T-cell (primary cell): Measurements from ENCODE around the gene C4orf51. TPM values are rescaled to one million over a fixed set of nuclear protein-coding genes. Genes with fewer than 3 reads are reported as not detected.
"Not testable (repeated sequence)": the region's sequence is repeated elsewhere in the genome, so short reads cannot be mapped to it uniquely, and the experiment has no call there.

Source experiments
- ATAC-seq, 4 experiments: fragments of 200-7000 bp in 3 of 4; fragments of 150-1000 bp in 1 of 4; cut with Tn5 transposase; replicated peaks in 1 of 4; 1 replicate in 3 of 4; 2 replicates in 1 of 4; pipeline ENCODE4 v1.10.0; 2021; ENCODE audit warnings: moderate library complexity in 3 of 4, mild to moderate bottlenecking in 2 of 4, moderate number of reproducible peaks in 1 of 4
- CTCF ChIA-PET, 2 donors: fragments of 300-600 bp; sonication (Branson Sonifier 250); formaldehyde crosslinking; loops; one replicate each; lab custom pipeline; 2022; ENCODE audit warnings: antibody characterized with exemption in 2 of 2; lab: Charles Lee
- POLR2A ChIA-PET, 2 donors: fragments of 300-600 bp; sonication (Branson Sonifier 250); formaldehyde crosslinking; loops; one replicate each; lab custom pipeline; 2022; ENCODE audit warnings: antibody characterized with exemption in 2 of 2; lab: Charles Lee
- DNase-seq, 35 experiments: peaks; one replicate each; pipeline versions ENCODE4 v3.0.0 to v3.0.0-alpha.2; 2013 to 2023
- H3K27ac ChIP-seq: one replicate; pipeline ENCODE4 v1.5.1; 2013; ENCODE audit warnings: low read length
- H3K27me3 ChIP-seq, 2 experiments: replicated peaks in 1 of 2; 1 replicate in 1 of 2; 2 replicates in 1 of 2; pipeline versions ENCODE4 v1.6.1 to v1.7.0; 2013; ENCODE audit warnings: low read length in 1 of 2, mixed read lengths in 1 of 2; ENCODE audit not compliant: control insufficient read depth in 2 of 2, insufficient read depth in 2 of 2; ENCODE audit errors: extremely low read depth in 1 of 2
- H3K36me3 ChIP-seq, 2 donors: 1 replicate in 1 of 2; 2 replicates in 1 of 2; pipeline versions ENCODE4 v1.6.1 to v1.7.0; 2013; ENCODE audit warnings: low read length in 1 of 2; ENCODE audit not compliant: control insufficient read depth in 2 of 2, insufficient read depth in 1 of 2; ENCODE audit errors: extremely low read depth in 1 of 2
- H3K4me1 ChIP-seq, 2 experiments: 1 replicate in 1 of 2; 2 replicates in 1 of 2; pipeline versions ENCODE4 v1.6.1 to v1.7.0; 2013; ENCODE audit warnings: low read length in 2 of 2, mixed read lengths in 1 of 2; ENCODE audit not compliant: insufficient read depth in 2 of 2, control insufficient read depth in 1 of 2; ENCODE audit errors: extremely low read depth in 1 of 2
- H3K4me3 ChIP-seq, 2 donors: 1 replicate in 1 of 2; 2 replicates in 1 of 2; pipeline versions ENCODE4 v1.5.1 to v1.7.0; 2013; ENCODE audit warnings: mild to moderate bottlenecking in 2 of 2, low read length in 1 of 2, moderate library complexity in 1 of 2; ENCODE audit not compliant: control insufficient read depth in 1 of 2; ENCODE audit errors: extremely low read depth in 1 of 2
- H3K9me3 ChIP-seq: 2 replicates; pipeline ENCODE4 v1.7.0; 2013
- H3K27ac Mint-ChIP-seq, 2 donors: one replicate each; pipeline ENCODE4 v1.8.0; 2020 to 2021; ENCODE audit warnings: mild to moderate bottlenecking in 2 of 2, mixed read lengths in 2 of 2
- H3K27me3 Mint-ChIP-seq, 2 donors: one replicate each; pipeline ENCODE4 v1.8.0; 2021 to 2022; ENCODE audit warnings: mixed read lengths in 2 of 2
- H3K36me3 Mint-ChIP-seq: one replicate; pipeline ENCODE4 v1.8.0; 2021; ENCODE audit warnings: mixed read lengths
- H3K4me1 Mint-ChIP-seq, 3 donors: one replicate each; pipeline ENCODE4 v1.8.0; 2020 to 2022; ENCODE audit warnings: mixed read lengths in 3 of 3, mild to moderate bottlenecking in 1 of 3
- H3K4me3 Mint-ChIP-seq, 3 donors: one replicate each; pipeline ENCODE4 v1.8.0; 2020 to 2022; ENCODE audit warnings: mild to moderate bottlenecking in 3 of 3, mixed read lengths in 3 of 3, moderate library complexity in 3 of 3
- H3K9me3 Mint-ChIP-seq, 3 donors: one replicate each; pipeline ENCODE4 v1.8.0; 2020 to 2022; ENCODE audit warnings: mixed read lengths in 3 of 3
- WGBS: methylation state at CpG from one replicate; pipeline ENCODE4 v1.1.5; 2013; ENCODE audit warnings: missing lambda C conversion rate; ENCODE audit not compliant: insufficient coverage; 5-methylcytosine and 5-hydroxymethylcytosine counted together
- total RNA-seq, 35 experiments: library from RNA in 6 of 35; stranded (reverse) in 6 of 35; fragments of 120-200 nt in 1 of 35; gene quantifications; one replicate each; pipeline versions ENCODE4 v1.2.1 to v1.2.4 and lab custom pipeline; 2013 to 2026

C4orf51 gene
- total RNA-seq (not detected), total RNA-seq (lab: John Stamatoyannopoulos, UW) (0 reads per million in 29 experiments)
- not detected for total RNA-seq (2013)

- DNase-seq (no peak), ATAC-seq (no peak)
- Histone ChIP-seq H3K4me3 (no peak within 1 kb of the TSS), H3K27me3 (no peaks in the 10 kb centered on the region), H3K4me1 (no peaks in the 10 kb centered on the region), H3K36me3 (no peaks in the 10 kb centered on the region), H3K9me3 (no peaks in the 10 kb centered on the region), H3K27ac (no peak within 1 kb of the TSS)
- H3K4me3 Mint-ChIP-seq = no peak within 1 kb of the TSS
- no peaks in the 10 kb centered on the region for H3K4me1 Mint-ChIP-seq
- peaks cover 14 to 18% of the 10 kb centered on the region in 2 donors for H3K27me3 Mint-ChIP-seq
- POLR2A ChIA-PET = no interaction called here
- no peaks in the 10 kb centered on the region for H3K36me3 Mint-ChIP-seq
- H3K27ac Mint-ChIP-seq = no peak within 1 kb of the TSS
- peaks cover 0 to 10% (median 5%) of the 10 kb centered on the region in 3 donors for H3K9me3 Mint-ChIP-seq
- CTCF ChIA-PET = no interaction called here
- 93% methylated on average over 3 of the region's 6 CpGs for WGBS
Measured at GRCh38 chr4:145679991-145680455, at the start of gene C4orf51. TSS of gene C4orf51 (plus strand) at chr4:145680146. CDS start at chr4:145680204, 58 bp downstream.

GRCh38 chr4:145635117-145635516, 44.8 kb upstream of the C4orf51 start:
- ChIA-PET CTCF (no interaction called here), POLR2A (no interaction called here)
- no peak overlapping the region for H3K4me3 ChIP-seq
- ATAC-seq (no peak), DNase-seq (no peak)
- no CpG with 5 or more reads among the region's 1 CpG for WGBS
- Mint-ChIP-seq H3K36me3 (peaks cover 34% of the 10 kb centered on the region), H3K9me3 (no peaks in the 10 kb centered on the region), H3K4me3 (no peak overlapping the region), H3K4me1 (peaks cover 26 to 49% (median 30%) of the 10 kb centered on the region in 3 donors), H3K27me3 (no peaks in the 10 kb centered on the region), H3K27ac (no peak overlapping the region)
- no peaks in the 10 kb centered on the region for H3K9me3 ChIP-seq
- no peaks in the 10 kb centered on the region for H3K27me3 ChIP-seq
- H3K27ac ChIP-seq = no peak overlapping the region
- no peaks in the 10 kb centered on the region for H3K4me1 ChIP-seq
- peaks cover 0 to 14% of the 10 kb centered on the region in 2 donors for H3K36me3 ChIP-seq

- H3K27ac Mint-ChIP-seq = no peak overlapping the region
- peaks cover 0 to 18% of the 10 kb centered on the region in 2 donors for H3K36me3 ChIP-seq
- H3K27me3 ChIP-seq = no peaks in the 10 kb centered on the region
- H3K27me3 Mint-ChIP-seq = no peaks in the 10 kb centered on the region
- POLR2A ChIA-PET = no interaction called here
- no peak overlapping the region for H3K4me3 ChIP-seq
- peaks cover 34% of the 10 kb centered on the region for H3K36me3 Mint-ChIP-seq
- CTCF ChIA-PET = no interaction called here
- H3K27ac ChIP-seq = no peak overlapping the region
- DNase-seq (no peak), ATAC-seq (no peak)
- H3K9me3 ChIP-seq = no peaks in the 10 kb centered on the region
- H3K4me1 Mint-ChIP-seq = peaks cover 26 to 49% (median 27%) of the 10 kb centered on the region in 3 donors
- H3K4me3 Mint-ChIP-seq = no peak overlapping the region
- H3K4me1 ChIP-seq = no peaks in the 10 kb centered on the region
- no peaks in the 10 kb centered on the region for H3K9me3 Mint-ChIP-seq
Measured at GRCh38 chr4:145635630-145636029, 44.3 kb upstream of the C4orf51 start.

- H3K27ac ChIP-seq = no peak overlapping the region
- ChIA-PET CTCF (no interaction called here), POLR2A (no interaction called here)
- Mint-ChIP-seq H3K4me1 (peaks cover 10 to 40% (median 12%) of the 10 kb centered on the region in 3 donors), H3K9me3 (no peaks in the 10 kb centered on the region), H3K4me3 (no peak overlapping the region), H3K27me3 (no peaks in the 10 kb centered on the region), H3K27ac (no peak overlapping the region), H3K36me3 (peaks cover 45% of the 10 kb centered on the region)
- peaks cover 6 to 14% of the 10 kb centered on the region in 2 donors for H3K36me3 ChIP-seq
- ATAC-seq = no peak
- H3K4me1 ChIP-seq = no peaks in the 10 kb centered on the region
- no peaks in the 10 kb centered on the region for H3K9me3 ChIP-seq
- H3K4me3 ChIP-seq = no peak overlapping the region
- DNase-seq = no peak
- H3K27me3 ChIP-seq = no peaks in the 10 kb centered on the region
- WGBS = no CpG with 5 or more reads among the region's 6 CpGs
Measured at GRCh38 chr4:145639186-145639698, 40.7 kb upstream of the C4orf51 start.

- H3K27ac ChIP-seq, H3K9me3 ChIP-seq, H3K27ac Mint-ChIP-seq, H3K9me3 Mint-ChIP-seq, H3K27me3 ChIP-seq, CTCF ChIA-PET, H3K4me3 Mint-ChIP-seq, DNase-seq, H3K27me3 Mint-ChIP-seq, ATAC-seq, H3K4me3 ChIP-seq, H3K4me1 ChIP-seq: not testable (repeated sequence)
- Mint-ChIP-seq H3K4me1 (peaks cover 6 to 30% (median 7%) of the 10 kb centered on the region in 3 donors), H3K36me3 (peaks cover 45% of the 10 kb centered on the region)
- POLR2A ChIA-PET = interaction anchor here in 1 of 2 donors (0.6 kb wide), 1 partner anchor 459 kb away, joined by 3 read pairs; no protein-coding TSS in a partner anchor
- peaks cover 6 to 20% of the 10 kb centered on the region in 2 donors for H3K36me3 ChIP-seq
- WGBS = 100% methylated on average over 1 of the region's 2 CpGs
Measured at GRCh38 chr4:145640236-145640635, 39.7 kb upstream of the C4orf51 start.

- Mint-ChIP-seq H3K36me3 (peaks cover 60% of the 10 kb centered on the region), H3K4me3 (no peak overlapping the region), H3K27ac (no peak overlapping the region), H3K9me3 (no peaks in the 10 kb centered on the region), H3K4me1 (peaks cover 0 to 13% (median 0%) of the 10 kb centered on the region in 3 donors), H3K27me3 (no peaks in the 10 kb centered on the region)
- no peak overlapping the region for H3K4me3 ChIP-seq
- WGBS = no CpG with 5 or more reads among the region's 1 CpG
- H3K4me1 ChIP-seq = no peaks in the 10 kb centered on the region
- no peak overlapping the region for H3K27ac ChIP-seq
- ATAC-seq (no peak), DNase-seq (no peak)
- ChIA-PET CTCF (interaction anchor here (0.5 to 0.8 kb wide), 2 partner anchors 9 to 1843 kb away, joined by 3 read pairs; no protein-coding TSS in a partner anchor), POLR2A (interaction anchor here in 1 of 2 donors (0.7 kb wide), 1 partner anchor 13 kb away, joined by 4 read pairs; no protein-coding TSS in a partner anchor)
- H3K27me3 ChIP-seq = no peaks in the 10 kb centered on the region
- peaks cover 8 to 33% of the 10 kb centered on the region in 2 donors for H3K36me3 ChIP-seq
- H3K9me3 ChIP-seq = no peaks in the 10 kb centered on the region
Measured at GRCh38 chr4:145643295-145643694, 36.7 kb upstream of the C4orf51 start.
